Caco-2 (cell line): ENCODE data around the gene MYO9B. TPM values are rescaled to one million over a fixed set of nuclear protein-coding genes. Genes with fewer than 3 reads are reported as not detected.

Experiments used
- BruUV-seq: library from RNA; stranded (reverse); fragments of 400-500 nt; replicated peaks from 2 replicates; lab custom pipeline; 2021; lab: Mats Ljungman, UMichigan
- CTCF ChIA-PET: fragments of 300-600 bp; sonication (Branson Sonifier 250); formaldehyde crosslinking; loops from one replicate; lab custom pipeline; 2022; ENCODE audit warnings: antibody characterized with exemption; lab: Charles Lee
- POLR2A ChIA-PET: fragments of 300-600 bp; sonication (Branson Sonifier 250); formaldehyde crosslinking; loops from one replicate; lab custom pipeline; 2022; ENCODE audit warnings: antibody characterized with exemption; lab: Charles Lee
- DNase-seq, 2 experiments: peaks; one replicate each; pipeline versions ENCODE4 v3.0.0 to v3.0.0-alpha.2; 2020 to 2022
- H3K27me3 ChIP-seq: replicated peaks from 2 replicates; pipeline ENCODE4 v1.6.0; 2011; ENCODE audit warnings: low read length; ENCODE audit not compliant: control insufficient read depth, insufficient read depth
- H3K36me3 ChIP-seq: 2 replicates; pipeline ENCODE4 v1.5.1; 2011; ENCODE audit warnings: low read length; ENCODE audit not compliant: control insufficient read depth, insufficient read depth
- H3K4me1 ChIP-seq: fragments of 250-450 bp; sonication (Bioruptor Pico); 2 replicates; pipeline ENCODE4 v1.5.1; 2020; ENCODE audit warnings: mild to moderate bottlenecking
- H3K4me3 ChIP-seq: 2 replicates; pipeline ENCODE4 v1.5.1; 2011; ENCODE audit warnings: low read depth, mild to moderate bottlenecking, control low read depth, low read length
- H3K9me3 ChIP-seq: fragments of 250-450 bp; sonication (Bioruptor Pico); 2 replicates; pipeline ENCODE4 v1.5.1; 2020; ENCODE audit warnings: mild to moderate bottlenecking, moderate library complexity
- H3K27ac Mint-ChIP-seq: one replicate; pipeline ENCODE4 v1.8.0; 2022; ENCODE audit warnings: mixed read lengths; ENCODE audit not compliant: unreplicated experiment
- H3K27me3 Mint-ChIP-seq: one replicate; pipeline ENCODE4 v1.8.0; 2022; ENCODE audit warnings: mixed read lengths; ENCODE audit not compliant: insufficient read depth, unreplicated experiment
- H3K36me3 Mint-ChIP-seq: one replicate; pipeline ENCODE4 v1.8.0; 2022; ENCODE audit warnings: mild to moderate bottlenecking, mixed read lengths; ENCODE audit not compliant: insufficient read depth, unreplicated experiment
- H3K4me1 Mint-ChIP-seq: one replicate; pipeline ENCODE4 v1.8.0; 2022; ENCODE audit warnings: low read depth, mixed read lengths; ENCODE audit not compliant: unreplicated experiment
- H3K4me3 Mint-ChIP-seq: one replicate; pipeline ENCODE4 v1.8.0; 2022; ENCODE audit warnings: mild to moderate bottlenecking, moderate library complexity, mixed read lengths; ENCODE audit not compliant: unreplicated experiment
- H3K9me3 Mint-ChIP-seq: one replicate; pipeline ENCODE4 v1.8.0; 2022; ENCODE audit warnings: mixed read lengths; ENCODE audit not compliant: unreplicated experiment
- CTCF ChIP-seq, 2 experiments: fragments of 200-600 bp in 1 of 2; IDR thresholded peaks; 1 replicate in 1 of 2; 2 replicates in 1 of 2; pipeline versions ENCODE4 v1.5.1 to v1.8.0; 2011 to 2022; ENCODE audit warnings: antibody characterized with exemption in 1 of 2, control low read depth in 1 of 2, inconsistent platforms in 1 of 2, low read depth in 1 of 2, low read length in 1 of 2, mild to moderate bottlenecking in 1 of 2, moderate library complexity in 1 of 2; ENCODE audit not compliant: insufficient read depth in 1 of 2, severe bottlenecking in 1 of 2, unreplicated experiment in 1 of 2
- intact Hi-C: fragments of 100-400 bp; cut with micrococcal nuclease; formaldehyde crosslinking; loops from one replicate; pipeline ENCODE4 v1.10.0; 2022; ENCODE audit not compliant: unreplicated experiment
- total RNA-seq: library from RNA; stranded (reverse); gene quantifications from 2 replicates; pipeline ENCODE4 v1.2.3, GENCODE V29; 2022

The MYO9B gene
- total RNA-seq, 1 experiment from 2014 or later = 47.6 TPM

- no peaks in the 10 kb centered on the region; the same call in 1 of the 2 replicates for H3K36me3 ChIP-seq
- Mint-ChIP-seq H3K27ac (no peak overlapping the region), H3K36me3 (peaks cover 28% of the 10 kb centered on the region), H3K4me3 (no peak overlapping the region), H3K4me1 (no peaks in the 10 kb centered on the region), H3K9me3 (no peaks in the 10 kb centered on the region), H3K27me3 (no peaks in the 10 kb centered on the region)
- no peaks in the 10 kb centered on the region for H3K9me3 ChIP-seq
- no peak for TF ChIP-seq CTCF (IDR thresholded peaks at IDR 0.05; ENCODE audit: insufficient read depth in 1 of 2, low read depth in 1 of 2, low read length in 1 of 2, severe bottlenecking in 1 of 2, unreplicated experiment in 1 of 2)
- no TSS peak for BruUV-seq
- DNase-seq = no peak
- H3K4me1 ChIP-seq = peaks cover 4% of the 10 kb centered on the region; the same call in 1 of the 2 replicates
- ChIA-PET CTCF (no interaction called here), POLR2A (no interaction called here)
- no peaks in the 10 kb centered on the region for H3K27me3 ChIP-seq
- H3K4me3 ChIP-seq = no peak overlapping the region
- intact Hi-C loops = no loop called here
These were observed 79.7 kb downstream of the MYO9B start for GRCh38 chr19:17155251-17155650.

- no peaks in the 10 kb centered on the region for H3K27me3 Mint-ChIP-seq
- POLR2A ChIA-PET = no interaction called here
These were observed 80.8 kb downstream of the MYO9B start for GRCh38 chr19:17156296-17156946.

GRCh38 chr19:17156947-17157302, 81.3 kb downstream of the MYO9B start:
- intact Hi-C loops = no loop called here
- BruUV-seq = no TSS peak
- no peaks in the 10 kb centered on the region for H3K9me3 Mint-ChIP-seq
- H3K27ac Mint-ChIP-seq = no peak overlapping the region
- H3K27me3 Mint-ChIP-seq = no peaks in the 10 kb centered on the region
- H3K4me1 Mint-ChIP-seq = no peaks in the 10 kb centered on the region
- Histone ChIP-seq H3K4me3 (no peak overlapping the region), H3K9me3 (no peaks in the 10 kb centered on the region), H3K27me3 (no peaks in the 10 kb centered on the region), H3K36me3 (no peaks in the 10 kb centered on the region; the same call in 1 of the 2 replicates), H3K4me1 (peaks cover 4% of the 10 kb centered on the region; the same call in 1 of the 2 replicates)
- no peak for DNase-seq
- no peak overlapping the region for H3K4me3 Mint-ChIP-seq
- no peak for TF ChIP-seq CTCF (IDR thresholded peaks at IDR 0.05; ENCODE audit: insufficient read depth in 1 of 2, low read depth in 1 of 2, low read length in 1 of 2, severe bottlenecking in 1 of 2, unreplicated experiment in 1 of 2)
- ChIA-PET CTCF (interaction anchor here (0.6 kb wide), 1 partner anchor 23 kb away, joined by 4 read pairs; no protein-coding TSS in a partner anchor), POLR2A (no interaction called here)
- H3K36me3 Mint-ChIP-seq = peaks cover 27% of the 10 kb centered on the region

More at GRCh38 chr19:17156296-17156946, 80.8 kb downstream of the MYO9B start:
- H3K9me3 Mint-ChIP-seq = no peaks in the 10 kb centered on the region
- no peak overlapping the region for H3K27ac Mint-ChIP-seq
- no peak for DNase-seq
- no TSS peak for BruUV-seq
- H3K4me3 ChIP-seq = no peak overlapping the region
- CTCF ChIA-PET = interaction anchor here (0.6 kb wide), 1 partner anchor 22 kb away, joined by 4 read pairs; no protein-coding TSS in a partner anchor
- no peak overlapping the region for H3K4me3 Mint-ChIP-seq
- H3K9me3 ChIP-seq = no peaks in the 10 kb centered on the region
- no peaks in the 10 kb centered on the region; the same call in 1 of the 2 replicates for H3K36me3 ChIP-seq
- H3K4me1 Mint-ChIP-seq = no peaks in the 10 kb centered on the region
- peaks cover 32% of the 10 kb centered on the region for H3K36me3 Mint-ChIP-seq
- intact Hi-C loops = no loop called here
- no peaks in the 10 kb centered on the region for H3K27me3 ChIP-seq
- H3K4me1 ChIP-seq = peaks cover 4% of the 10 kb centered on the region; the same call in 1 of the 2 replicates
- TF ChIP-seq CTCF (IDR thresholded peaks at IDR 0.05; ENCODE audit: insufficient read depth in 1 of 2, low read depth in 1 of 2, low read length in 1 of 2, severe bottlenecking in 1 of 2, unreplicated experiment in 1 of 2) = no peak
